DND-41 (cell line): ENCODE measurements around the gene ELMO2.

Experiments used
- EZH2 ChIP-seq: IDR thresholded peaks from 3 replicates; pipeline ENCODE4 v1.6.1; 2012; ENCODE audit warnings: borderline replicate concordance, low read depth, mild to moderate bottlenecking, moderate library complexity, low read length, inconsistent platforms; ENCODE audit not compliant: severe bottlenecking
- TF ChIP-seq, protein P1 (sequence below): IDR thresholded peaks from 2 replicates; pipeline ENCODE4 v1.5.1; 2012; ENCODE audit warnings: borderline replicate concordance, low read length, moderate library complexity, mild to moderate bottlenecking; ENCODE audit not compliant: poor library complexity, severe bottlenecking; ENCODE audit errors: extremely low read depth

- TF ChIP-seq, protein P1, sequence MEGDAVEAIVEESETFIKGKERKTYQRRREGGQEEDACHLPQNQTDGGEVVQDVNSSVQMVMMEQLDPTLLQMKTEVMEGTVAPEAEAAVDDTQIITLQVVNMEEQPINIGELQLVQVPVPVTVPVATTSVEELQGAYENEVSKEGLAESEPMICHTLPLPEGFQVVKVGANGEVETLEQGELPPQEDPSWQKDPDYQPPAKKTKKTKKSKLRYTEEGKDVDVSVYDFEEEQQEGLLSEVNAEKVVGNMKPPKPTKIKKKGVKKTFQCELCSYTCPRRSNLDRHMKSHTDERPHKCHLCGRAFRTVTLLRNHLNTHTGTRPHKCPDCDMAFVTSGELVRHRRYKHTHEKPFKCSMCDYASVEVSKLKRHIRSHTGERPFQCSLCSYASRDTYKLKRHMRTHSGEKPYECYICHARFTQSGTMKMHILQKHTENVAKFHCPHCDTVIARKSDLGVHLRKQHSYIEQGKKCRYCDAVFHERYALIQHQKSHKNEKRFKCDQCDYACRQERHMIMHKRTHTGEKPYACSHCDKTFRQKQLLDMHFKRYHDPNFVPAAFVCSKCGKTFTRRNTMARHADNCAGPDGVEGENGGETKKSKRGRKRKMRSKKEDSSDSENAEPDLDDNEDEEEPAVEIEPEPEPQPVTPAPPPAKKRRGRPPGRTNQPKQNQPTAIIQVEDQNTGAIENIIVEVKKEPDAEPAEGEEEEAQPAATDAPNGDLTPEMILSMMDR, result no peak
- TF ChIP-seq EZH2, result no peak
These were observed 47.9 kb downstream of the ELMO2 start for GRCh38 chr20:46358346-46359058.
